Skeletal muscle tissue (tissue), 4 donors: ENCODE results near the gene IGFBP3. TPM values are rescaled to one million over a fixed set of nuclear protein-coding genes. Genes with fewer than 3 reads are reported as not detected.

Experiments
- H3K27ac ChIP-seq: one replicate; pipeline ENCODE4 v1.7.0; 2013; ENCODE audit warnings: mild to moderate bottlenecking, low read depth, low read length, inconsistent platforms
- H3K27me3 ChIP-seq, 3 donors: one replicate each; pipeline ENCODE4 v1.7.0; 2013; ENCODE audit warnings: low read length in 3 of 3; ENCODE audit not compliant: control insufficient read depth in 3 of 3, insufficient read depth in 3 of 3
- H3K36me3 ChIP-seq, 3 donors: one replicate each; pipeline ENCODE4 v1.7.0; 2013; ENCODE audit warnings: low read length in 3 of 3; ENCODE audit not compliant: control insufficient read depth in 3 of 3, insufficient read depth in 3 of 3
- H3K4me1 ChIP-seq, 3 donors: one replicate each; pipeline ENCODE4 v1.7.0; 2013; ENCODE audit warnings: low read length in 3 of 3, mild to moderate bottlenecking in 3 of 3; ENCODE audit not compliant: control insufficient read depth in 3 of 3, insufficient read depth in 3 of 3
- H3K4me3 ChIP-seq, 3 donors: one replicate each; pipeline ENCODE4 v1.7.0; 2013; ENCODE audit warnings: low read length in 3 of 3
- H3K9ac ChIP-seq, 3 donors: one replicate each; pipeline ENCODE4 v1.7.0; 2013; ENCODE audit warnings: low read length in 3 of 3, mild to moderate bottlenecking in 3 of 3, moderate library complexity in 2 of 3, low read depth in 1 of 3
- H3K9me3 ChIP-seq, 3 donors: one replicate each; pipeline ENCODE4 v1.7.0; 2013; ENCODE audit warnings: low read length in 3 of 3; ENCODE audit not compliant: control insufficient read depth in 3 of 3
- total RNA-seq: library from RNA; depleted of rRNA; stranded (reverse); fragments of >200 nt; gene quantifications from one replicate; pipeline ENCODE4 v1.2.3, GENCODE V29; 2014
- donor health status: Osteomylitis.

IGFBP3 gene
- total RNA-seq, 1 donor from 2014 or later = 112 TPM

DNA sequence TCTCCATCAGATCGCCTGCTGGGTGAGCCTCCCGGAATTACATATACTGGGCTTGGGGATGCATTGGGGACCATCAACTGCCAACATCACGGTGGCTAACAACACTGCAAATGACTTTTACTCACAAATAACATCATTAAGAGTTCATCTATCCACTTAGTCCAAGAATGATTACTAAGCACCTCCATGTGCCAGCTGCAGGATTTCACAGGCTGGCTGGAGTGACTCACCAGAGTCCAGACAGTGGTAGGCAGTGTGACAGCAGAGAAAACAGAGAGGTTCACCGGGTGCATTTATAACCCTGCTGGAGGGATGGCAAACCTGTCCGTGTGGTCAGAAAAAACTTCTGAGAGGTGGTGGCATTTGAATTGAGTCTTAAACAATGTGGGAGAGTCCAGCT is 3.2 kb upstream of the IGFBP3 start:
- no peak overlapping the region for H3K27ac ChIP-seq
- H3K9me3 ChIP-seq = no peaks in the 10 kb centered on the region
- no peaks in the 10 kb centered on the region for H3K36me3 ChIP-seq
- H3K4me3 ChIP-seq = no peak overlapping the region
- no peak overlapping the region for H3K9ac ChIP-seq
- H3K27me3 ChIP-seq = peaks cover 20 to 42% (median 21%) of the 10 kb centered on the region in 3 donors
- peaks cover 12 to 37% (median 26%) of the 10 kb centered on the region in 3 donors for H3K4me1 ChIP-seq

- Histone ChIP-seq H3K9me3 (no peaks in the 10 kb centered on the region), H3K36me3 (no peaks in the 10 kb centered on the region), H3K4me3 (no peak overlapping the region), H3K4me1 (peaks cover 13 to 38% (median 26%) of the 10 kb centered on the region in 3 donors), H3K9ac (no peak overlapping the region), H3K27ac (no peak overlapping the region), H3K27me3 (peaks cover 21 to 47% (median 26%) of the 10 kb centered on the region in 3 donors)
Observed at GRCh38 chr7:45923818-45924217, 2.7 kb upstream of the IGFBP3 start.

GRCh38 chr7:45923290-45923689 is 2.2 kb upstream of the IGFBP3 start:
- Histone ChIP-seq H3K4me3 (peak overlapping the region in 2 of 3 donors; percentile 39 to 49), H3K4me1 (peaks cover 16 to 38% (median 26%) of the 10 kb centered on the region in 3 donors), H3K36me3 (no peaks in the 10 kb centered on the region), H3K27me3 (peaks cover 21 to 52% (median 29%) of the 10 kb centered on the region in 3 donors), H3K9me3 (no peaks in the 10 kb centered on the region), H3K9ac (no peak overlapping the region), H3K27ac (no peak overlapping the region)

- peak overlapping the region in 1 of 3 donors; percentile 58 for H3K9ac ChIP-seq
- peaks cover 18 to 40% (median 29%) of the 10 kb centered on the region in 3 donors for H3K4me1 ChIP-seq
- peaks cover 21 to 56% (median 29%) of the 10 kb centered on the region in 3 donors for H3K27me3 ChIP-seq
- peak overlapping the region; percentile 39 to 49 (median 45) for H3K4me3 ChIP-seq
- H3K36me3 ChIP-seq = no peaks in the 10 kb centered on the region
- no peaks in the 10 kb centered on the region for H3K9me3 ChIP-seq
- H3K27ac ChIP-seq = no peak overlapping the region
Observed at GRCh38 chr7:45922810-45923209, 1.7 kb upstream of the IGFBP3 start.

GRCh38 chr7:45921699-45922519 is 837 bp upstream of the IGFBP3 start:
- no peak overlapping the region for H3K27ac ChIP-seq
- peaks cover 21 to 57% (median 29%) of the 10 kb centered on the region in 3 donors for H3K27me3 ChIP-seq
- no peaks in the 10 kb centered on the region for H3K36me3 ChIP-seq
- peak overlapping the region; percentile 41 to 74 (median 45) for H3K4me3 ChIP-seq
- peaks cover 20 to 43% (median 31%) of the 10 kb centered on the region in 3 donors for H3K4me1 ChIP-seq
- H3K9ac ChIP-seq = peak overlapping the region in 1 of 3 donors; percentile 72
- no peaks in the 10 kb centered on the region for H3K9me3 ChIP-seq

- Histone ChIP-seq H3K27me3 (peaks cover 21 to 57% (median 29%) of the 10 kb centered on the region in 3 donors), H3K9me3 (no peaks in the 10 kb centered on the region), H3K4me3 (peak overlapping the region in 2 of 3 donors; percentile 41 to 74), H3K36me3 (peaks cover 0 to 2% (median 0%) of the 10 kb centered on the region in 3 donors), H3K9ac (peak overlapping the region in 1 of 3 donors; percentile 72), H3K27ac (no peak overlapping the region), H3K4me1 (peaks cover 20 to 43% (median 31%) of the 10 kb centered on the region in 3 donors)
Observed at GRCh38 chr7:45921381-45921698, 268 bp upstream of the IGFBP3 start.

- Histone ChIP-seq H3K36me3 (peaks cover 0 to 11% (median 2%) of the 10 kb centered on the region in 3 donors), H3K27ac (no peak overlapping the region), H3K27me3 (peaks cover 25 to 57% (median 29%) of the 10 kb centered on the region in 3 donors), H3K4me3 (peak overlapping the region; percentile 63 to 74 (median 71)), H3K9me3 (no peaks in the 10 kb centered on the region), H3K4me1 (peaks cover 20 to 43% (median 31%) of the 10 kb centered on the region in 3 donors), H3K9ac (peak overlapping the region in 2 of 3 donors; percentile 11 to 72)
Observed at GRCh38 chr7:45919993-45920459, 1.0 kb downstream of the IGFBP3 start.

- H3K9ac ChIP-seq = no peak overlapping the region
- H3K4me1 ChIP-seq = peaks cover 20 to 43% (median 31%) of the 10 kb centered on the region in 3 donors
- no peak overlapping the region for H3K27ac ChIP-seq
- H3K27me3 ChIP-seq = peaks cover 25 to 53% (median 26%) of the 10 kb centered on the region in 3 donors
- no peaks in the 10 kb centered on the region for H3K9me3 ChIP-seq
- peak overlapping the region; percentile 35 to 71 (median 63) for H3K4me3 ChIP-seq
- H3K36me3 ChIP-seq = peaks cover 5 to 14% (median 6%) of the 10 kb centered on the region in 3 donors
Observed at GRCh38 chr7:45919231-45919784, 1.8 kb downstream of the IGFBP3 start.

DNA sequence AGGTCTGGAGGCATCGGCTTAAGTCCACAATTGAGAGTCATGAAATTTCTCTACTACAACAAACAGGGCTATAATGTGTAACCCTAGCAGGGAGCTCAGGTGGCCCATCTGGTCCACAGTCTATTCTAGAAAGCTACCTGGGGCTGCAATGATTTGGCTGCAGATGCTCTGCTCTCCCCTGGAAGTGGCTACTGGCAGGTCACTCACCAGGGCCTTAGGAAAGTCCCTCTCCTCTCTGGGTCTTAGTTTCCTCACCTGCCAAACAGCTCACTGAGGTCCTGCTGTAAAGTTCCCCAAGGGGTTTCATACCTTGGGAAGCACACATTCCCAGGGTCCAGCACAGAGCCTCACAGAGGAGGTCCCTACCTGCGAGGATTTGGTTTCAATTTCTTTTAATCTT is 2.5 kb downstream of the IGFBP3 start:
- Histone ChIP-seq H3K27me3 (peaks cover 21 to 48% (median 24%) of the 10 kb centered on the region in 3 donors), H3K9ac (no peak overlapping the region)

More for the DNA sequence above, 2.5 kb downstream of the IGFBP3 start:
- H3K27ac ChIP-seq = no peak overlapping the region
- no peak overlapping the region for H3K4me3 ChIP-seq
- peaks cover 5 to 14% (median 6%) of the 10 kb centered on the region in 3 donors for H3K36me3 ChIP-seq
- H3K4me1 ChIP-seq = peaks cover 20 to 38% (median 31%) of the 10 kb centered on the region in 3 donors
- no peaks in the 10 kb centered on the region for H3K9me3 ChIP-seq
